Hepatocyte (in vitro differentiated cells): Measurements from ENCODE around the gene WBP4. TPM values are rescaled to one million over a fixed set of nuclear protein-coding genes. Genes with fewer than 3 reads are reported as not detected.

ENCODE experiments used
- DNase-seq: peaks from one replicate; pipeline ENCODE4 v3.0.0-alpha.2; 2016; ENCODE audit warnings: low spot score
- H2AFZ ChIP-seq: fragments of 200-600 bp; sonication (generic); 2 replicates; pipeline ENCODE4 v1.6.0; 2016; ENCODE audit warnings: antibody characterized with exemption, mild to moderate bottlenecking
- H3K27ac ChIP-seq: fragments of 200-600 bp; sonication (generic); 2 replicates; pipeline ENCODE4 v1.5.1; 2016; ENCODE audit warnings: mild to moderate bottlenecking
- H3K27me3 ChIP-seq: fragments of 200-600 bp; sonication (generic); 2 replicates; pipeline ENCODE4 v1.6.1; 2016
- H3K36me3 ChIP-seq: fragments of 200-600 bp; sonication (generic); replicated peaks from 2 replicates; pipeline ENCODE4 v1.5.1; 2016; ENCODE audit warnings: low read depth; ENCODE audit not compliant: insufficient read depth
- H3K4me1 ChIP-seq: fragments of 200-600 bp; sonication (generic); 2 replicates; pipeline ENCODE4 v1.5.1; 2016; ENCODE audit warnings: mild to moderate bottlenecking, moderate library complexity; ENCODE audit not compliant: insufficient read depth
- H3K4me2 ChIP-seq: fragments of 200-600 bp; sonication (generic); 2 replicates; pipeline ENCODE4 v1.6.0; 2016
- H3K4me3 ChIP-seq: fragments of 200-600 bp; sonication (generic); 2 replicates; pipeline ENCODE4 v1.5.1; 2016; ENCODE audit warnings: mild to moderate bottlenecking
- H3K79me2 ChIP-seq: fragments of 200-600 bp; sonication (generic); 2 replicates; pipeline ENCODE4 v1.6.0; 2017; ENCODE audit warnings: mild to moderate bottlenecking
- H3K9me2 ChIP-seq: fragments of 200-600 bp; sonication (generic); replicated peaks from 2 replicates; pipeline ENCODE4 v1.6.0; 2017; ENCODE audit warnings: mild to moderate bottlenecking; ENCODE audit not compliant: insufficient read depth
- H3K9me3 ChIP-seq: fragments of 200-600 bp; sonication (generic); 2 replicates; pipeline ENCODE4 v1.5.1; 2016; ENCODE audit warnings: low read depth, mild to moderate bottlenecking
- H4K20me1 ChIP-seq: fragments of 200-600 bp; sonication (generic); 2 replicates; pipeline ENCODE4 v1.6.0; 2016; ENCODE audit warnings: mild to moderate bottlenecking; ENCODE audit not compliant: insufficient read depth, poor library complexity, severe bottlenecking
- CTCF ChIP-seq: fragments of 200-600 bp; sonication (generic); IDR thresholded peaks from 2 replicates; pipeline ENCODE4 v1.5.1; 2016; ENCODE audit warnings: antibody characterized with exemption, mild to moderate bottlenecking; ENCODE audit not compliant: poor library complexity
- EZH2 ChIP-seq: fragments of 200-600 bp; sonication (generic); IDR thresholded peaks from 2 replicates; pipeline ENCODE4 v1.6.1; 2016; ENCODE audit warnings: antibody characterized with exemption, mild to moderate bottlenecking, borderline replicate concordance
- EZH2phosphoT487 ChIP-seq: fragments of 200-600 bp; sonication (generic); IDR thresholded peaks from one replicate; pipeline ENCODE4 v1.6.1; 2018; ENCODE audit warnings: antibody characterized with exemption, mild to moderate bottlenecking, low read depth, moderate library complexity; ENCODE audit not compliant: unreplicated experiment, severe bottlenecking
- WGBS: methylation state at CpG from one replicate; pipeline ENCODE4 v1.1.6; 2016; ENCODE audit warnings: low lambda C conversion rate; ENCODE audit errors: missing lambda C conversion rate; 5-methylcytosine and 5-hydroxymethylcytosine counted together
- polyA plus RNA-seq: library from polyadenylated mRNA; unstranded; fragments of >200 nt; fragmentation: Nextera tagmentation; extraction: Ambion mirVana; gene quantifications from 2 replicates; pipeline ENCODE4 v1.2.1, GENCODE V29; 2016
- total RNA-seq: library from RNA; depleted of rRNA; stranded (reverse); fragments of >200 nt; gene quantifications from 2 replicates; pipeline ENCODE4 v1.2.3, GENCODE V29; 2014

The WBP4 gene
- total and polyA plus RNA-seq, 2 experiments from 2014 or later, result 6.1 to 8.4 TPM

DNA sequence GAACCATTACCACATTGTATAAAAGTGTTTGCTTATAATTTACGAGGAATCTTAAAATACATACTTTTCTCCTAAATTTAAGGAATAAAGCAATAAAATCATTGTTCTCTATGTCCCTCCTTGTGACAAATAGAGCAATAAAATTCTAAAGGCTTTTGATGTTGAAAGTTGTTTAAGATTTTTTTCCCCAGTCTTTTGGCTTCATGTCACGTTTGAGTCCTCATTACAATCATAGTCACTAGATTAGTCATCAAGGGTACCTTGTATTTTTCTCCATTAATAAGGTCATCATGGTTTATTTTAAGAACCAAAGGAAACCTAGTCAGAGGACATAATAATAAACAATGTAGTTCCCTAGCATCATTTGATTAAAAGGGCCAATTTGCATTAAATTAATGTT is 3.2 kb downstream of the WBP4 start:
- Histone ChIP-seq H3K79me2 (peaks cover 38% of the 10 kb centered on the region), H3K4me2 (peak overlapping the region; percentile 85), H3K9me3 (no peaks in the 10 kb centered on the region), H2AFZ (no peak overlapping the region), H3K4me1 (peaks cover 31% of the 10 kb centered on the region), H4K20me1 (peaks cover under 1% of the 10 kb centered on the region), H3K27ac (peak overlapping the region; percentile 100), H3K27me3 (no peaks in the 10 kb centered on the region), H3K36me3 (no peaks in the 10 kb centered on the region), H3K4me3 (no peak overlapping the region), H3K9me2 (no peaks in the 10 kb centered on the region)
- TF ChIP-seq EZH2phosphoT487 (no peak), CTCF (no peak), EZH2 (no peak)
- 36% methylated on average over 2 of the region's 2 CpGs for WGBS
- DNase-seq, result no peak

DNA sequence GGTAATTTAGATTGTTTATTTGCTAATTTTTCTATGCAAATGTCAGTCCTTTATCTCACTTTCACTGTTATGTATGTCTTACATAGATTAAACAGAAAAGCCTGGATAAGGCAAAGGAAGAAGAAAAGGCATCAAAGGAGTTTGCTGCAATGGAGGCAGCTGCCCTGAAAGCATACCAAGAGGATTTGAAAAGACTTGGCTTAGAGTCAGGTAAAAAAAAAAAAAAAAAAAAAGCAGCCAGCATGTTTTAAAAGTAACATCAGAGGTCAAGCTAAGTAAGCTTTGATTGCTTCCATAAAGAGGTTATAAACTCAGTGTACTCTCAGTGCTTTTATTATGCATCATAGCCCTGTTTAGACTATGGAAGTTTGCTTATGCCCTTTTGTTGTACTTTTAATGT is 3.8 kb downstream of the WBP4 start:
- peak; percentile 22 for DNase-seq
- Histone ChIP-seq H3K36me3 (no peaks in the 10 kb centered on the region), H3K27ac (peak overlapping the region; percentile 100), H3K79me2 (peaks cover 33% of the 10 kb centered on the region), H3K9me2 (no peaks in the 10 kb centered on the region), H3K27me3 (no peaks in the 10 kb centered on the region), H3K4me3 (no peak overlapping the region), H3K4me2 (peak overlapping the region; percentile 29), H3K9me3 (no peaks in the 10 kb centered on the region), H3K4me1 (peaks cover 31% of the 10 kb centered on the region), H4K20me1 (no peaks in the 10 kb centered on the region), H2AFZ (no peak overlapping the region)
- TF ChIP-seq CTCF (no peak), EZH2phosphoT487 (no peak), EZH2 (no peak)

- Histone ChIP-seq H3K27me3 (no peaks in the 10 kb centered on the region), H3K9me2 (no peaks in the 10 kb centered on the region), H3K4me3 (no peak overlapping the region), H3K79me2 (no peaks in the 10 kb centered on the region), H2AFZ (no peak overlapping the region), H3K4me1 (no peaks in the 10 kb centered on the region), H3K9me3 (no peaks in the 10 kb centered on the region), H3K4me2 (no peak overlapping the region), H4K20me1 (no peaks in the 10 kb centered on the region), H3K36me3 (peaks cover 13% of the 10 kb centered on the region), H3K27ac (no peak overlapping the region)
- no peak for DNase-seq
- WGBS, result 93% methylated on average over 9 of the region's 9 CpGs
- no peak for TF ChIP-seq EZH2
- no peak for TF ChIP-seq EZH2phosphoT487
- TF ChIP-seq CTCF, result no peak
Measured at GRCh38 chr13:41074523-41074922, 13.2 kb downstream of the WBP4 start.

DNA sequence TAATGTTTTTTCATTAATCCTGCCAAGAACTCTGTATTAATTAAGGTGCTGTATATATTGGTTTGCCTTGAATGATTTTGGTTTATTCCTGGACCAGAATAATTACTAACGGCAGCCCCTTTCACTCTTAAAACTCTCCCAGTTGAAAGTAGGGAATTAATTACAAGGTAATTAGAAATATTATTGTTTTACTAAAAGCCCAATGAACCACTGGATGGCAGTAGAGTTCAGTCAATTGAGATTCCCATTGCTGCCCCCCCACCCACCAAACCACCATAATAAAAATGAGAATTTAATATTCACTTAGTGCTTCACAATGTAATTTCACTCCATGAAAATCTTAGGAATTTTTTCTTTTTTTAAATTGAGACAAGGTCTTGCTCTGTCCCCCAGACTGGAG is 13.7 kb downstream of the WBP4 start:
- TF ChIP-seq CTCF, result peak; percentile 66
- TF ChIP-seq EZH2, result no peak
- WGBS, result 75% methylated on average over 1 of the region's 1 CpG
- Histone ChIP-seq H3K79me2 (no peaks in the 10 kb centered on the region), H3K9me2 (no peaks in the 10 kb centered on the region), H3K27ac (no peak overlapping the region), H3K4me3 (no peak overlapping the region), H2AFZ (no peak overlapping the region), H4K20me1 (no peaks in the 10 kb centered on the region), H3K36me3 (peaks cover 13% of the 10 kb centered on the region), H3K27me3 (no peaks in the 10 kb centered on the region), H3K9me3 (no peaks in the 10 kb centered on the region), H3K4me1 (no peaks in the 10 kb centered on the region), H3K4me2 (no peak overlapping the region)
- DNase-seq, result peak; percentile 67
